DND-41 (cell line): ENCODE measurements around the gene FNDC3B.

Experiments used
- EZH2 ChIP-seq: IDR thresholded peaks from 3 replicates; pipeline ENCODE4 v1.6.1; 2012; ENCODE audit warnings: borderline replicate concordance, low read depth, mild to moderate bottlenecking, moderate library complexity, low read length, inconsistent platforms; ENCODE audit not compliant: severe bottlenecking
- TF ChIP-seq, protein P1 (sequence below): IDR thresholded peaks from 2 replicates; pipeline ENCODE4 v1.5.1; 2012; ENCODE audit warnings: borderline replicate concordance, low read length, moderate library complexity, mild to moderate bottlenecking; ENCODE audit not compliant: poor library complexity, severe bottlenecking; ENCODE audit errors: extremely low read depth

- TF ChIP-seq, protein P1, sequence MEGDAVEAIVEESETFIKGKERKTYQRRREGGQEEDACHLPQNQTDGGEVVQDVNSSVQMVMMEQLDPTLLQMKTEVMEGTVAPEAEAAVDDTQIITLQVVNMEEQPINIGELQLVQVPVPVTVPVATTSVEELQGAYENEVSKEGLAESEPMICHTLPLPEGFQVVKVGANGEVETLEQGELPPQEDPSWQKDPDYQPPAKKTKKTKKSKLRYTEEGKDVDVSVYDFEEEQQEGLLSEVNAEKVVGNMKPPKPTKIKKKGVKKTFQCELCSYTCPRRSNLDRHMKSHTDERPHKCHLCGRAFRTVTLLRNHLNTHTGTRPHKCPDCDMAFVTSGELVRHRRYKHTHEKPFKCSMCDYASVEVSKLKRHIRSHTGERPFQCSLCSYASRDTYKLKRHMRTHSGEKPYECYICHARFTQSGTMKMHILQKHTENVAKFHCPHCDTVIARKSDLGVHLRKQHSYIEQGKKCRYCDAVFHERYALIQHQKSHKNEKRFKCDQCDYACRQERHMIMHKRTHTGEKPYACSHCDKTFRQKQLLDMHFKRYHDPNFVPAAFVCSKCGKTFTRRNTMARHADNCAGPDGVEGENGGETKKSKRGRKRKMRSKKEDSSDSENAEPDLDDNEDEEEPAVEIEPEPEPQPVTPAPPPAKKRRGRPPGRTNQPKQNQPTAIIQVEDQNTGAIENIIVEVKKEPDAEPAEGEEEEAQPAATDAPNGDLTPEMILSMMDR: no peak
- TF ChIP-seq EZH2: no peak
These were observed 352.4 kb downstream of the FNDC3B start for GRCh38 chr3:172391592-172392302.
